ENCODE data around the gene RBM34.
A peak's percentile ranks its signal among the peaks of the same experiment; 100 is the strongest.
"Not testable (repeated sequence)": the region's sequence is repeated elsewhere in the genome, so short reads cannot be mapped to it uniquely, and the experiment has no call there.

Gene RBM34, protein sequence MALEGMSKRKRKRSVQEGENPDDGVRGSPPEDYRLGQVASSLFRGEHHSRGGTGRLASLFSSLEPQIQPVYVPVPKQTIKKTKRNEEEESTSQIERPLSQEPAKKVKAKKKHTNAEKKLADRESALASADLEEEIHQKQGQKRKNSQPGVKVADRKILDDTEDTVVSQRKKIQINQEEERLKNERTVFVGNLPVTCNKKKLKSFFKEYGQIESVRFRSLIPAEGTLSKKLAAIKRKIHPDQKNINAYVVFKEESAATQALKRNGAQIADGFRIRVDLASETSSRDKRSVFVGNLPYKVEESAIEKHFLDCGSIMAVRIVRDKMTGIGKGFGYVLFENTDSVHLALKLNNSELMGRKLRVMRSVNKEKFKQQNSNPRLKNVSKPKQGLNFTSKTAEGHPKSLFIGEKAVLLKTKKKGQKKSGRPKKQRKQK

GRCh38 chr1:235160957-235161684 lies at the start of gene RBM34:
RBM34 (minus strand) TSS chr1:235161250; CDS start chr1:235161226, 24 bp downstream.
- DNase-seq, result peak; percentile 75

DNA sequence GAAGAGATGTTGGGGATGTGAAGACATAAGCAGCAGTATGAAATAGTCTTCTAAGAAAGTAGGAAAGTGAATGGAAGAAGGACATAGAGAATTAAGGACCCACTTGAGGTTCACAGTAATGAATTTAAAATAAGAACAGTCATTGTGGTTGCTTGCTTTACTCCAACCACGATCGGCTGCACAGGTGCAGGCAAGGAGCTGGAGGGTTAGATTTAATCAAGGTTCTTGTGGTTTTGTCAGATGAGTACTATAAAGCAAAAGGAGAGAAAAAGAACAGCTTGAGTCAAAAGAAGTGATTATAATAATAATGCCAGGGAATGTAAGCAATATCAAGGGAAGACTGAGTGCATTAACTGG lies 46.1 kb upstream of the RBM34 start:
- no peak for DNase-seq

DNA sequence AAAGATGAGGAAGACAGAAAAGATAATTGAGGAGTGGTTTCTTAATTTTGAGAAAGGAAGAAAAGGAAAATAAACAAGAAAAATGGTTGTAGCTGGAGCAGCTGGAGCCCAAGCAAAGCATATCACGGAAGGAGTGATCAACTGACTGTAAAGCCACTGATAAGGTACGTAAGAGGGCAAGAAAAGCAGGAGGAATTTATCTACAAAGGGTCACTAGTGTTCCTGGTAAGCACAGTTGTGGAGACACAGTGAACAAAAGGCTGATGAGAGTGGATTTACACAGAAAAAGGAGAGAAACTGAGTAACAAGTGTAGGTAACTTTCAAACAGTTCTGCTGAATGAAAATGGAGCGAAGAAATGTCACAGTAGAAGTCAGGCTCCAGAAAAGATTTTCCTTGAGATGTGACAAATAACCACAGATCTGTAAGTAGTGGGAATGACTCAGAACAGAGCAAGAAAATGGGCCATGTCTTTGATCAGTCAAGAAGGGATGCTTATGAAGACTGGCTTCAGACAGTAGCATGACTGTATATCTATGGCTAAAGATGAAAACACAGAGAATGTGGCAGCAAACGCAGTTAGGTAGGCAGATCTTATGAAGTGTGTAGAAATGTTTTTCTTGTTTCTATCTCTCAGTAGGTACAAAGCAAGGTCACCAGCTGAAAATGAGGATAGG lies 45.6 kb upstream of the RBM34 start:
- DNase-seq, result no peak

DNA sequence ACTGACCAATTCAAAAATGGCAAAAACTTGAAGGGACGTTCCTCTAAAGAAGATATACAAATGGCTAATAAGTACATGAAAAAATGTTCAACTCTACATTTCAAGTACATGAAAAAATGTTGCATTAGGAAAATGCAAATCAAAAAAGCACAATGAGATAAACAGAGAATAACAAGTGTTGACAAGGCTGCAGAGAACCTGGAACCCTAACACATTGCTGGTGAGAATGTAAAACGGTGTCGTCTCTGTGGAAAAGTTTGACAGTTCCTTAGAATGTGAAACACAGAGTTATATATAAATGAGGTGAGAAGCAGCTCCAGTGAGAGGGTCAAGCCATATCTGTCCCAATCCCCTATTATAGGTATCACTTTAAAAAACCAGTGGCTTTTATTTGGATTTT lies 44.6 kb upstream of the RBM34 start:
- DNase-seq, result no peak

DNA sequence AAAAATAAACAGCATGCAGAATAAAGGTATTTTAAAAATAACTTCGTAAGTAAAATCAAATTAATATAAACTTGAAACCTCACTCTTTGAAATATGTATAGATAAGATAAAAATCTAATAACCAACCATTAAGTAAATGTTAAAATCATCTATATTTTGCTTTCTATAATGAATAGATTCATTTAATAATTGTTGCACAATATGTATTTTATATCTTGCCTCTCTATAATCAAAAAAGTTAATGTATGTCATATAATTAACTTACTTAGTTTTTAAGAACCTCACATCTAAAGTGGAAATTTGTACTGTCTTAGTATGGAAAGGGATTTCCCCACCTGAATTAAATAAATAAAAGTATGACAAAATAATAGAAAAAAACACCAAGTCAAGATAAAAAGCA lies 42.4 kb upstream of the RBM34 start:
- DNase-seq, result no peak

GRCh38 chr1:235202447-235202846 lies 41.4 kb upstream of the RBM34 start:
- not testable (repeated sequence) for DNase-seq

- DNase-seq, result no peak
These were observed 38.4 kb upstream of the RBM34 start for GRCh38 chr1:235199441-235199840.

GRCh38 chr1:235190431-235190830 lies 29.4 kb upstream of the RBM34 start:
- no peak for DNase-seq

DNA sequence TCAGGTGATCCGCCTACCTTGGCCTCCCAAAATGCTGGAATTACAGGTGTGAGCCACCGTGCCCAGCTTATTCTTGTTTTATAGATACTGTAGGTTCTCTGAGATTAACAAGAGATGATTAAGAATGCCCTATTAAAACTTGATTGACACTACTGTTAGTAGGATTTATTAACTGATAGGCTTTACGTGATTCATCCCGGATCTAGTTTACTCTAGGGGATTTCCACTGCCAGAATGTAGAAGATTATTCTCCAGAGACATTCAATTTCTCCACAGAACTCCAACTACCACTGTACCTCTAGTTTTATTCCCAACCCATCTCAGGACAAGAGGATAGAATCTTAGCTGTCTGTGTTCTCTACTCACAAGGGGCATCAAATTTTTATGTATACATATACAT lies 26.3 kb upstream of the RBM34 start:
- no peak for DNase-seq

DNA sequence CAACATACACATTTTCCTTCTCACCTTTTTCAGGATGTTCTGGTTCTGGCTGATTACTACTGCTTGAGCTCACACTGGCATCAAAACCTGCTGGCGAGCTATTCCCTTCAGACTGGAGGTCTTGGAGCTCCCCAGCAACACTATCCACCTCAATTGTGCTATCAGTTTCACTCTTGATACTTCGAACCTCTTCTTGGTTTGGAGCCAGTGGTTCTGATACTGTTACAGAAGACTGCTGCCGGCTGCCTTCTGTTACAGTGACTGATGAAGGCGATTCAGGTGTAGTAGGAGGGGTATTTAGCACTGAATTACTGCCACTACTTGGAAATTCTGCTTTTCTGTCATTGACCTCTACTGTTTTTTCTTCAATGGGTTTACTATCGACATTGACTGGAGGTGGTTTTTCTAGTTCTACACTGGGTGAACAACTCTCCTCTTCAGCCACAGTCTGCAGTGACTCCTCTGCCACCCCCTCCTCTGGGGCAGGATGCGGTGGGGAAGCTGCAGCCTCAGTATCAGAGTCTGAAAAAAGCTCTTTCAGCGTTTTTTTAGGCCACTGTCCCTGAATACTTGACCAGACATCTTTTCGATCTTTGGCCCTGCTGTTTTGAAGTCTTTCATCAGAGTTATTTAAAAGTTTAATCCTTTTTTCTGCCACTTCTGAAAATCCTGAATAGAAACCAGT lies 20.7 kb upstream of the RBM34 start:
- no peak for DNase-seq

DNA sequence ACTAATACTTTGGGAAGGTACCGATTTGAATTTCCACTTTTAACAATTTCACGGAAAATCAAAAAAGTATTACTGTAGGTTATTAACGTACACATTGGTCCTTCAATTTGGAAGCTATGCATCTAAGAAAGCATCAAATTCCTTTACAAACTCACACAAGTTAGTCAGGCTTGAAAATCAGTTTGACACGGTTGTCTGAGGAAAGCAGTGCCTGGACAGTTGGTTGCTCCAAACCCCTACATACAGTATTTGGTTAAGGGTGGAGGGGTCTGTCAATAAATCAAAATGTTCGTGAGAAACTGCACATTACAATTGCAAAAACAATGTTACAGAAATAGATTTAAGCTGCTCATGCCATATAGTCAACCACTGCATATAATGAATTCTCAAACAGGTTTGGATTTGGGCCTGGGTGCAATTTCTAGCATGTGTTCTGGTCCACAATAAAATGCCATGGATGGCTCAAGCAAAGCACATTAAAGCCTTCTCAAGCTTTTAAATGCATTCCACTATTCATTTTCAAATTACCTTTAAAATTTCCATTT lies 19.9 kb upstream of the RBM34 start:
- DNase-seq, result no peak

GRCh38 chr1:235176486-235176885 lies 15.4 kb upstream of the RBM34 start:
- DNase-seq, result no peak

- no peak for DNase-seq
These were observed 8.9 kb upstream of the RBM34 start for GRCh38 chr1:235169986-235170385.

DNA sequence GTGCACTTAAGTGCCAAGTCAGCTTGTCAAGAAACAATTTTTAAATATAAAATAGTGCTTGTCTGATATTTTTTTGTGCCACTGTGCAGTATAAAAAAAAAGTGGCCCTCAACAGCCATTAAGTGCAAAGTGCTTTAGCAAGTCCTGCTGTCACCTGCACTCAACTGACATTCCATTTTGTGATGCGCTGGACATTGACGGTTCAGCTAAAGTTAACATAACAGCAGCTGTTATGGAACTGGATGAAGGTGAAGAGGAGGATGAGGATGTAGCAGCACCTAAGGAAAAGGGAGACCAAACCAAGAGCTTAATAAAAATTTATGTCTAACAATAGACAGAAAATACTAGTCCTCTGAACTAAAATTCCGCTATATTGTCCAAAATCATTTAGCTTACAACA lies 7.3 kb upstream of the RBM34 start:
- no peak for DNase-seq

- no peak for DNase-seq
These were observed 756 bp upstream of the RBM34 start for GRCh38 chr1:235161685-235162327.

GRCh38 chr1:235160383-235160956 lies 580 bp downstream of the RBM34 start:
- DNase-seq, result peak; percentile 33

DNA sequence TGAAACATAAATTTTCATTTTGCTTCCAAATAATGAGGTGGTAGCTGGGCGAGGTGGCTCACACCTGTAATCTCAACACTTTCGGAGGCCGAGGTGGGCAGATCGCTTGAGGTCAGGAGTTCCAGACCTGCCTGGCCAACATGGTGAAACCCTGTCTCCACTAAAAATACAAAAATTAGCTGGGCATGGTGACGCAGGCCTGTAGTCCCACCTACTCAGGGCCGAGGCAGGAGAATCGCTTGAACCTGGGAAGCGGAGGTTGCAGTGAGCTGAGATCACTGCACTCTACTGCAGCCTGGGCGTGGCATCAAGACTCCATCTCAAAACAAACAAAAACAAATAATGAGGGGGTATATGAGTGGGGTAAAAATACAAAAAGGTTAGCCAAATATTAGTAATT lies 1.1 kb downstream of the RBM34 start:
- DNase-seq, result not testable (repeated sequence)

- not testable (repeated sequence) for DNase-seq
These were observed 1.8 kb downstream of the RBM34 start for GRCh38 chr1:235159284-235159683.

DNA sequence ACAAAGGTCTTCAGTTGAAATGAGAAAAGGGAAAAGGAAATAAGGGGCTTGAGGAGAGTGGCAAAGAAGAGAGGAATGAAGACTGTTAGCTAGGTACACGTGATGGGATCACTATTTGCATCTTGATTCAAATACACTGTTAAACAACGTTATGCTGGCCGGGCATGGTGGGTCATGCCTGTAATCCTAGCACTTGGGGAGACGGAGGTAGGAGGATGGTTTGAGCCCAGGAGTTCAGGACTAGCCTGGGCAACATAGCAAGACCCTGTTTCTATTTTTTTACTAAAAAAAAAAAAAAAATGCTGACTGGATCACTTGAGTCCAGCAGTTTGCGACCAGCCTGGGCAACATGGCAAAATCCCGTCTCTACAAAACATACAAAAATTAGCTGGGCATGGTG lies 2.4 kb downstream of the RBM34 start:
- no peak for DNase-seq

DNA sequence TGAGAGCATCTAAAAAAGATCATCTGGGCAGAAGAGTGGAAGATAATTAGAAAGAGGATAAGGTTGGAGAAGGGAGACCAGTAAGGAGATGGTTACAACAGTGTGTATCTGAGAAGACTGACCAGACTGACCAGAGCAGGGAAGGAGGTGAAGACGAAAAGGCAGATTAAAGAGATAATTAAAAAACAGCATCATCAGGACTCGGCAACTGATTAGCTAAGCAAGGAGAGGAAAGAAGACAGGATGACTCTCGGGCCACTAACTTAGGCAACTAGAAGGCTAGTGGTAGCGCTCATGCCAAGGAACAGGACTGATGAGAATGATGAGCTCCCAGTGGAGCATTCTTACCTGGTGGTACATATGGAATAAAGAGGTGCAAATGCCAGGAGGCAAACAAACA lies 3.9 kb downstream of the RBM34 start:
- DNase-seq, result no peak

GRCh38 chr1:235156740-235157139 lies 4.3 kb downstream of the RBM34 start:
- no peak for DNase-seq

- DNase-seq, result no peak
These were observed 4.8 kb downstream of the RBM34 start for GRCh38 chr1:235156265-235156664.

All from DMS 273 treated with DMSO at 0.1 percent for 48 hours (cell line).